NCI-H1417 treated with DMSO at 0.1 percent for 48 hours (cell line): Measurements from ENCODE around the gene SSB.
"Not testable (repeated sequence)": the region's sequence is repeated elsewhere in the genome, so short reads cannot be mapped to it uniquely, and the experiment has no call there.

Experiments used
- DNase-seq: peaks from one replicate; lab custom pipeline; 2025; lab: John Stamatoyannopoulos, UW

The SSB gene

GRCh38 chr2:169798718-169799592 is at the start of gene SSB:
Gene SSB (plus strand): TSS chr2:169798871. CDS start chr2:169800961, 2,090 bp downstream.
- DNase-seq = no peak

GRCh38 chr2:169752752-169753151 is 45.9 kb upstream of the SSB start:
- DNase-seq = no peak

DNA sequence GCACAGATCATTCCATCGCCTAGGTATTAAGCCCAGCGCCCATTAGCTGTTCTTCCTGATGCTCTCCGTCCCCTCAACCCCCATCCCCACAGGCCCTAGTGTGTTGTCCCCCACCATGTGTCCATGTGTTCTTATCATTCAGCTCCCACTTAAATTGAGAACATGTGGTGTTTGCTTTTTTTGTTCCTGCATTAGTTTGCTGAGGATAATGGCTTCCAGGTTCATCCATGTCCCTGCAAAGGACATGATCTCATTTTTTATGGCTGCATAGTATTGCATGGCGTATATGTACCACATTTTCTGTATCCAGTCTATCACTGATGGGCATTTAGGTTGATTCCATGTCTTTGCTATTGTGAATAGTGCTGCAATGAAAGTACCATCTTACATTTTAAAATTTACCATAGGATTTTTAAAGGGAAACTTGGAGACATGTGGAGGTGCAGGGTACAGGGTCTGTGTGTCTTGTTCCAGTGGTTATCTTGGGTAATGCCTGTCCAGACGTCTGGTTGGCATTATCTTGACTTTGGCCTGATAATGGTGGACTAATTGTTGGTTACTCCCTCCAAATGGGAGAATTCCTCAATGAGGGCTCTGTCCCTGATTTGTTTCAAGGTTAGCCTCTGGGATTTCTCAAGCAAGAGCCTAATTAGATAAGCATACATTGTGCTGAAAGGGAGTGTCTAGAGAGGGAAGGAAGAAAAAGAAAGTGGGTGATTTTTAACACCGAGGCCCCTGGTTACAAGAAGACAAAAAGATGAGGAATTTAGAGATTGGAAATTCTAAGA is 43.4 kb upstream of the SSB start:
- no peak for DNase-seq

GRCh38 chr2:169756342-169756741 is 42.3 kb upstream of the SSB start:
- DNase-seq = no peak

DNA sequence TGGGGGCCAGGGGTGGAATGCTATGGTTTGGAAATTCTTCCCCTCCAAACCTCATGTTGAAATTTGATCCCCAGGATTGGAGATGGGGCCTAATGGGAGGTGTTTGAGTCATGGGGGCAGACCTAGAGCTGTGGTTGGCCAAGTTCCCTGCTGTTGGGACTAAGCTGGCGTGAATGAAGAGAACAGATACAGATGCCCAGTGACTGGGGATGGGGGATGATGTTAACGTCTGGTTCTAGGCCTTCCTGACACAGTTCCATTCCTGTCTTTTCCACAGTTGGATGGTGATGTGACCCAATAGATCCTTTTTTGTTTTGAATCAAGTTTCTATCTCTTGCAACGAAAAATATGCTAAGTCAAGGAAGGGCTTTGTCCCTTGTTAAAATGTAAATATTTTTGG is 41.3 kb upstream of the SSB start:
- no peak for DNase-seq

DNA sequence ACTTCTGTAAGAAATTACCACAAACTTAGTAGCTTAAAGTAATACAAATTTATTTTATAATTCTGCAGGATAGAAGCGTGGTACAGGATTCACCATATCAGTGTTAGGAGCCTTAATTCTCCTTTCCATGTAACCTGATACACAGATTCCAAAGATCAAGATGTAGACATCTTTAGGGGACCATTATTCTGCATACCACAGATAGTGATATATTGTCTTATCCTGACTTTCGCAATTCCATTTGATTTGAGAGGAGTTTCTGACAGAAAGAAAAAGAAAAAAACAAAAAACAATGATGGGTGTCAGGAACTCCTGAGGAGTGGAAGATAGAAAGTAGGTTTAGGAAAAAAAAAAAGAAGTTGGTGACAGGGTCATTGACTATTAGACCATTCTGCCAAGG is 40.9 kb upstream of the SSB start:
- DNase-seq = no peak

DNA sequence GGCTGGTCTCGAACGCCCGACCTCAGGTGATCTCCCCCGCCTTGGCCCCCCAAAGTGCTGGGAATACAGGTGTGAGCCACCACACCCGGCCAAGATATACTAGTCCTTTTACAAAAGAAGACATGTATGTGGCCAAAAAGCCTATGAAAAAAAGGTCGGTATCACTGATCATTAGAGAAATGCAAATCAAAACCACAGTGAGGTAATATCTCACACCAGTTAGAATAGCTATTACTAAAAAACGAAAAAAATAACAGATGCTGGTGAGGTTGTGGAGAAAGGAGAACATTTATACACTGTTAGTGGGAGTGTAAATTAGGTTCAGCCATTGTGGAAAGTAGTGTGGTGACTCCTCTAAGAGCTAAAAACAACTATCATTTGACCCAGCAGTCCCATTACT is 38.7 kb upstream of the SSB start:
- no peak for DNase-seq

GRCh38 chr2:169760798-169761197 is 37.9 kb upstream of the SSB start:
- DNase-seq = not testable (repeated sequence)

GRCh38 chr2:169761251-169761969 is 37.3 kb upstream of the SSB start:
- DNase-seq = no peak

GRCh38 chr2:169761970-169762292 is 36.7 kb upstream of the SSB start:
- no peak for DNase-seq

GRCh38 chr2:169765523-169765922 is 33.1 kb upstream of the SSB start:
- no peak for DNase-seq

GRCh38 chr2:169767243-169767888 is 31.3 kb upstream of the SSB start:
- DNase-seq = no peak

- DNase-seq = no peak
These were observed 30.2 kb upstream of the SSB start for GRCh38 chr2:169768262-169768995.

DNA sequence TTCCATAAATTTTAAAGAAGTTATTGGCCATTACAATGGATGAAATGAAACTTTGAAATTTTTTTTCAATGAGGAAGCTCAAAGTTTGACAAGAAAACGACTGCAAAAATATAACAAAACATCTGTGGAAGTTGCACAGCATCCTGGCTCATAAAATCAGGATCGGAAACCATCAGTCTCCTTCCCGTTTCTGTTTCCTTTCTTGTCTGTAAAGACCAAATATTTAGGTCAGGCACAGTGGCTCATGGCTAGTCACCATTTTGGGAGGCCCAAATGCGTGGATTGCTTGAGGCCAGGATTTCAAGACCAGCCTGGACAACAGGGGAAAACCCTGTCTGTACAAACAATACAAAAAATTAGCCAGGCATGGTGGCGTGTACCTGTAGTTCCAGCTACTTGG is 27.6 kb upstream of the SSB start:
- DNase-seq = no peak

GRCh38 chr2:169771612-169772011 is 27.1 kb upstream of the SSB start:
- no peak for DNase-seq

DNA sequence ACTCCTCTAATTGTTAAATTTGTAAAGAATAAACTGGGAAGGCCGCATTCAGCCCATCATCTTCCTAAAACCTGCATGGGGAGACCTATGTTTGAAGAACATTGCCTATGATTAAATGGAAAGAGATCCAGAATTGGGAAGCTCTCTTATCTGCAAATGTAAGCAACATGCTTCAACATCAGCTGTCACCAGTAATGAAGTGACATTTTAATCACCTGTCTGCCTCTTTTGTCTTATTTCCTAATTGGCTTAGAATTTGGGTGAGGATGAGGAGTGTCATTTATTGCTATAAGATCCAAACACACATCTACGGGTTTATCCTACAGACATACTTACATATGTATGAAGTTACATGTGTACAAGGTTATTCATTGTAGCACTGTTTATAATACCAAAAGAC is 26.0 kb upstream of the SSB start:
- DNase-seq = no peak

DNA sequence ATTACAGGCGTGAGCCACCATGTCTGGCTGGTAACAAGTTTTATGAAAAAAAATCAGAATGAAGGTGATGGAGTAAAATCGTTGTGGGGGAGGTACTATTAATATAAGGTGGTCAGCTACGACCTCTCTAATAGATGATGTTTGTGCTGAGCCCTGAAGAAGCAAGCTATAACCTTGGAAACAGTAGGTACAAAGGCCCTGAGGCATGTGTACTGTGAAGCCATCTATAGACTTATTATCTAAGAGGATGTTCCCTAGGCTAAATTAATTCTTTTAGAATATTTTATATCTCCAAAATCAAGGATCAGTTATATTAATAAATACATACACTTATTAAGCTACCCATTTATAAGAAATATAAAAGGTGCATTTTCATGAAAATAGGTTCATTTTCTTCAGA is 23.3 kb upstream of the SSB start:
- DNase-seq = no peak

- DNase-seq = no peak
These were observed 22.9 kb upstream of the SSB start for GRCh38 chr2:169775765-169776164.

DNA sequence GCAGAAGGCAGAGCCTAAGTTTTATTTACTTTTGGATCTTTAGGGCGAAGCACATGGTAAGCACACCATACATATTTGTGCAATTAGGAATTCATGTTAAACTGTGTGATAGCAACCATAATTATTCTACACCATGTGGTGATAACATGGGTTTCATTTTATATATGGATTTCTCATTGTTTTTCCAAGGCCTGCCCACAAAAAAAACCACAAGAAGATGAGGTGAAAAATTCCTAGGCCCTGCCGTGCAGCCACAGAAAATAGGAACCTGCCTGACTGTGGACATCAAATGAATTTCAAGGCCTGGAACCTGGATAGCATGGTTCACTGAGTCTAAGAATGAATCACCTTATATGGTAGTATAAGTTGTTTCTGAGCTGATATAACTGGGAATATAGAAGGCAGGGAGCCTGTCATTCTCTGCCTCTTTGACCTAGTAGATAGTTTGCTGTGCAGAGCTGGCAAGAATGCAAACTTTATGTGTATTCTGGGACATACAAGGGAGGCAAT is 22.4 kb upstream of the SSB start:
- DNase-seq = no peak

DNA sequence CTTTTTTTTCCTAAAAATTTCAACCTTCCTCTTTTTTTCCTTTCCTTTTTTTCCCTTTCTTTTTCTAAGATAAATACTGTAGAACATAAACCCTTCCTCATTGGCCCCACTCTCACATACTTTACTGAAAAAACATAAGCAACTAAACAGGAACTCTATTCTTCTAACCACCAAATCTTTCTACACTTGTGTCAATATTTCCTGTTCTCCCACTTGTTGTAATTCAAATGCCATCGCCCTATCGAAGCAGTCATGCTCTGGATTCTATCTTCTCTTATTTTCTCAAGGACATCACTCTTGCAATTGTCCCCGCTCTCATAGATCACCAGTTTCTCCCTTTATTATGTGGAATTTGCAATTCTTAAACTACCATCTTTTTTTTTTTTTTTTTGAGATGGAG is 20.2 kb upstream of the SSB start:
- no peak for DNase-seq

- DNase-seq = no peak
These were observed 17.2 kb upstream of the SSB start for GRCh38 chr2:169781249-169782013.
